Neural progenitor cell (in vitro differentiated cells): ENCODE data around the gene SYT6. TPM values are rescaled to one million over a fixed set of nuclear protein-coding genes. Genes with fewer than 3 reads are reported as not detected.

Experiments used
- DNase-seq: peaks from one replicate; pipeline ENCODE4 v3.0.0-alpha.2; 2016; ENCODE audit warnings: low spot score
- H2AFZ ChIP-seq: fragments of 200-600 bp; sonication (generic); replicated peaks from 2 replicates; pipeline ENCODE4 v1.6.1; 2016; ENCODE audit warnings: antibody characterized with exemption
- H3F3A ChIP-seq: fragments of 200-600 bp; sonication (generic); 2 replicates; pipeline ENCODE4 v1.6.1; 2016; ENCODE audit warnings: antibody characterized with exemption, low read depth
- H3K27ac ChIP-seq: fragments of 200-600 bp; sonication (generic); 2 replicates; pipeline ENCODE4 v1.5.1; 2016; ENCODE audit warnings: mild to moderate bottlenecking
- H3K27me3 ChIP-seq: fragments of 200-600 bp; sonication (generic); 2 replicates; pipeline ENCODE4 v1.6.1; 2016; ENCODE audit warnings: mild to moderate bottlenecking, moderate library complexity
- H3K36me3 ChIP-seq: fragments of 200-600 bp; sonication (generic); 2 replicates; pipeline ENCODE4 v1.5.1; 2016
- H3K4me1 ChIP-seq: fragments of 200-600 bp; sonication (generic); 2 replicates; pipeline ENCODE4 v1.6.1; 2016; ENCODE audit warnings: mixed run types
- H3K4me2 ChIP-seq: fragments of 200-600 bp; sonication (generic); 2 replicates; pipeline ENCODE4 v1.6.1; 2016
- H3K4me3 ChIP-seq: fragments of 200-600 bp; sonication (generic); 2 replicates; pipeline ENCODE4 v1.5.1; 2016
- H3K79me2 ChIP-seq: fragments of 200-600 bp; sonication (generic); 2 replicates; pipeline ENCODE4 v1.6.1; 2016; ENCODE audit warnings: low read depth
- H3K9ac ChIP-seq: fragments of 200-600 bp; sonication (generic); 2 replicates; pipeline ENCODE4 v1.6.1; 2016
- H3K9me3 ChIP-seq: fragments of 200-600 bp; sonication (generic); 2 replicates; pipeline ENCODE4 v1.5.1; 2016; ENCODE audit warnings: low read depth
- H4K20me1 ChIP-seq: fragments of 200-600 bp; sonication (generic); 2 replicates; pipeline ENCODE4 v1.6.1; 2016; ENCODE audit warnings: low read depth
- H3K27ac Mint-ChIP-seq: 3 replicates; pipeline ENCODE4 v1.8.0; 2021; ENCODE audit warnings: mixed read lengths
- H3K27me3 Mint-ChIP-seq: 2 replicates; pipeline ENCODE4 v1.8.0; 2022; ENCODE audit warnings: low read depth, mild to moderate bottlenecking, inconsistent platforms, moderate library complexity, mixed read lengths; ENCODE audit not compliant: insufficient read depth
- H3K36me3 Mint-ChIP-seq: 3 replicates; pipeline ENCODE4 v1.8.0; 2021; ENCODE audit warnings: mixed read lengths
- H3K4me1 Mint-ChIP-seq: 3 replicates; pipeline ENCODE4 v1.8.0; 2021; ENCODE audit warnings: mixed read lengths
- H3K4me3 Mint-ChIP-seq: 3 replicates; pipeline ENCODE4 v1.8.0; 2021; ENCODE audit warnings: mild to moderate bottlenecking, moderate library complexity, mixed read lengths
- H3K9me3 Mint-ChIP-seq: 3 replicates; pipeline ENCODE4 v1.8.0; 2020; ENCODE audit warnings: mixed read lengths
- EZH2 ChIP-seq: fragments of 200-600 bp; sonication (generic); IDR thresholded peaks from 2 replicates; pipeline ENCODE4 v1.6.1; 2017; ENCODE audit warnings: antibody characterized with exemption, mild to moderate bottlenecking, moderate library complexity
- EZH2phosphoT487 ChIP-seq: fragments of 200-600 bp; sonication (generic); IDR thresholded peaks from 2 replicates; pipeline ENCODE4 v1.6.1; 2017; ENCODE audit warnings: antibody characterized with exemption
- total RNA-seq: library from RNA; depleted of rRNA; stranded (reverse); fragments of >200 nt; gene quantifications from 2 replicates; pipeline ENCODE4 v1.2.3, GENCODE V29; 2015; ENCODE audit warnings: low replicate concordance
- TF ChIP-seq, protein P1 (sequence below): fragments of 200-600 bp; sonication (generic); IDR thresholded peaks from 2 replicates; pipeline ENCODE4 v1.5.1; 2017; ENCODE audit warnings: antibody characterized with exemption, mild to moderate bottlenecking

Gene SYT6
- 8.1 and 13.6 TPM in 2 replicates for total RNA-seq

- peak; percentile 57 for DNase-seq
- H4K20me1 ChIP-seq = peaks cover 55% of the 10 kb centered on the region
- H3F3A ChIP-seq = peaks cover 34% of the 10 kb centered on the region
- Mint-ChIP-seq H3K4me1 (peaks cover 25% of the 10 kb centered on the region), H3K27ac (no peak within 1 kb of the TSS), H3K27me3 (peaks cover 38% of the 10 kb centered on the region), H3K36me3 (no peaks in the 10 kb centered on the region), H3K9me3 (no peaks in the 10 kb centered on the region), H3K4me3 (peak within 1 kb of the TSS; percentile 76)
- H3K36me3 ChIP-seq = no peaks in the 10 kb centered on the region
- H3K4me3 ChIP-seq = peak within 1 kb of the TSS; percentile 97
- H3K27ac ChIP-seq = no peak within 1 kb of the TSS
- TF ChIP-seq EZH2phosphoT487 = peak; percentile 63
- peak; percentile 75 for TF ChIP-seq EZH2
- TF ChIP-seq, protein P1, sequence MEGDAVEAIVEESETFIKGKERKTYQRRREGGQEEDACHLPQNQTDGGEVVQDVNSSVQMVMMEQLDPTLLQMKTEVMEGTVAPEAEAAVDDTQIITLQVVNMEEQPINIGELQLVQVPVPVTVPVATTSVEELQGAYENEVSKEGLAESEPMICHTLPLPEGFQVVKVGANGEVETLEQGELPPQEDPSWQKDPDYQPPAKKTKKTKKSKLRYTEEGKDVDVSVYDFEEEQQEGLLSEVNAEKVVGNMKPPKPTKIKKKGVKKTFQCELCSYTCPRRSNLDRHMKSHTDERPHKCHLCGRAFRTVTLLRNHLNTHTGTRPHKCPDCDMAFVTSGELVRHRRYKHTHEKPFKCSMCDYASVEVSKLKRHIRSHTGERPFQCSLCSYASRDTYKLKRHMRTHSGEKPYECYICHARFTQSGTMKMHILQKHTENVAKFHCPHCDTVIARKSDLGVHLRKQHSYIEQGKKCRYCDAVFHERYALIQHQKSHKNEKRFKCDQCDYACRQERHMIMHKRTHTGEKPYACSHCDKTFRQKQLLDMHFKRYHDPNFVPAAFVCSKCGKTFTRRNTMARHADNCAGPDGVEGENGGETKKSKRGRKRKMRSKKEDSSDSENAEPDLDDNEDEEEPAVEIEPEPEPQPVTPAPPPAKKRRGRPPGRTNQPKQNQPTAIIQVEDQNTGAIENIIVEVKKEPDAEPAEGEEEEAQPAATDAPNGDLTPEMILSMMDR = peak; percentile 17
- peaks cover 27% of the 10 kb centered on the region for H3K27me3 ChIP-seq
- H3K9me3 ChIP-seq = no peaks in the 10 kb centered on the region
- H3K4me1 ChIP-seq = peaks cover 46% of the 10 kb centered on the region
- H2AFZ ChIP-seq = peak within 1 kb of the TSS; percentile 93
- H3K79me2 ChIP-seq = peaks cover 42% of the 10 kb centered on the region
- H3K9ac ChIP-seq = no peak within 1 kb of the TSS
- H3K4me2 ChIP-seq = peak within 1 kb of the TSS; percentile 98
Measured at GRCh38 chr1:114153261-114154145, at the start of gene SYT6. Gene SYT6 (minus strand): TSS chr1:114153869. CDS start chr1:114153772, 97 bp downstream.

DNA sequence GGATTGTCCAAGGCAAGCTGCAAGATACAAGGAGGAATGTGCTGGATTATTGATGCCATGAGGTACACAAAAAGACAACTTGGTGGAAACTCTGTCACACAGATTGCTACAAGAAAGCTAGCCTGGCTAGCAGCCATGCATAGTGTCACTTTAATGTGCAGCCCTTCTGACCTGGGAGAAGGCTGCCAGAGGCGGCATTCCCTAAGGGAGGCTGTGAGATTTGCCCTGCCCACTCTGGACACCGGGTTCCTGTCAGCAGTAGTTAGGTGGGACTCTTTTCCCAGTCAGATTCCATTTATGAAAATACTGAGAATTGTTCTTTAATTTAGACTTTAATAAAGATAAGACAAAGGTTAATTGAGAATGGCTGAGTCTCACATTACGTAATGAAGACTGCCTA is 47.8 kb upstream of the SYT6 start:
- Mint-ChIP-seq H3K27ac (no peak overlapping the region), H3K4me1 (peaks cover 7% of the 10 kb centered on the region), H3K36me3 (no peaks in the 10 kb centered on the region), H3K4me3 (no peak overlapping the region), H3K27me3 (peaks cover 4% of the 10 kb centered on the region), H3K9me3 (no peaks in the 10 kb centered on the region)
- H3K27me3 ChIP-seq = no peaks in the 10 kb centered on the region
- H3K9ac ChIP-seq = no peak overlapping the region
- no peak overlapping the region for H3K4me3 ChIP-seq
- no peaks in the 10 kb centered on the region for H3K36me3 ChIP-seq
- no peak for DNase-seq
- H4K20me1 ChIP-seq = no peaks in the 10 kb centered on the region
- H2AFZ ChIP-seq = no peak overlapping the region
- peaks cover 5% of the 10 kb centered on the region for H3K4me1 ChIP-seq
- no peak overlapping the region for H3K4me2 ChIP-seq
- H3K9me3 ChIP-seq = no peaks in the 10 kb centered on the region
- no peak for TF ChIP-seq EZH2
- TF ChIP-seq, protein P1 = no peak
- no peak overlapping the region for H3K27ac ChIP-seq
- H3F3A ChIP-seq = no peaks in the 10 kb centered on the region
- no peaks in the 10 kb centered on the region for H3K79me2 ChIP-seq

DNA sequence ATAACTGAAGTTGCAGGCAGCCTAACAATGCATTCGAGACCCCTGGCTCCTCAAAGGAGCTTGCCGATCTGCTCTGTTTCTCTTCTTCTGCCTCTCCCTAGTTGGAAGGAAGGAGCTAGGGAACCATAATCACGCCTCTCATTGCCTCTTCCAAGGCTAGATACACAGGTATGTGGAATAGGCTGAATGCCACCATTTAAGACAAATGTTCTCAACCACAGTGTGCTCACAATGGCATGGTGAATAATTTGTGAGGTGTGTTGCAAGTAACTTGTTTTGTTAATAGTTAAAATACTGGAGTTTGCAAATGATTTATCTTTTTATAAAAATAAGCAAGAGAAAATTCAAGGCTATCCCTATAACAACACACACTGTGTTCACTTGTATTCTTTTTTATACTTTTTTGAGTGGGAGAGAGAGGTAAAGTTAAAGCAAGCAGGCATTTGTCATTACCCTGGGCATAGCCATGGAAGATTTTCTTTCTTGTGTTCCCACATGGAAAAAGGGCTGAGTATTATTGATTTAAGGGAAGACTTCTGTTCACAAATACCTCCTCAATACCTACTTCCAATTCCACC is 45.4 kb upstream of the SYT6 start:
- Histone ChIP-seq H2AFZ (no peak overlapping the region), H3K4me2 (no peak overlapping the region), H3K4me1 (peaks cover 5% of the 10 kb centered on the region), H4K20me1 (no peaks in the 10 kb centered on the region), H3K27ac (no peak overlapping the region), H3K4me3 (no peak overlapping the region), H3K9me3 (no peaks in the 10 kb centered on the region), H3F3A (no peaks in the 10 kb centered on the region), H3K27me3 (no peaks in the 10 kb centered on the region), H3K79me2 (no peaks in the 10 kb centered on the region), H3K9ac (no peak overlapping the region), H3K36me3 (no peaks in the 10 kb centered on the region)
- TF ChIP-seq EZH2 = no peak
- no peak for TF ChIP-seq EZH2phosphoT487
- TF ChIP-seq, protein P1 = no peak
- no peak overlapping the region for H3K4me3 Mint-ChIP-seq
- peaks cover 9% of the 10 kb centered on the region for H3K9me3 Mint-ChIP-seq
- no peaks in the 10 kb centered on the region for H3K36me3 Mint-ChIP-seq
- peaks cover 4% of the 10 kb centered on the region for H3K27me3 Mint-ChIP-seq
- H3K27ac Mint-ChIP-seq = no peak overlapping the region
- DNase-seq = no peak
- H3K4me1 Mint-ChIP-seq = peaks cover 7% of the 10 kb centered on the region
